Measurements from ENCODE around the gene WWC2.

GRCh38 chr4:183183906-183184535 is 85.0 kb downstream of the WWC2 start:
- TF ChIP-seq CTCF (IDR thresholded peaks at IDR 0.05 in 4 of 5, conservative IDR thresholded peaks at IDR 0.05 in 1 of 5) (no peak), POLR2A (IDR thresholded peaks at IDR 0.05) (no peak)

Data from gastrocnemius medialis (tissue), 4 donors.